Peyer's patch (tissue), 4 donors: ENCODE data around the gene TNFRSF8. TPM values are rescaled to one million over a fixed set of nuclear protein-coding genes. Genes with fewer than 3 reads are reported as not detected.
A peak's percentile ranks its signal among the peaks of the same experiment; 100 is the strongest.

ENCODE experiments used
- DNase-seq, 3 donors: peaks; one replicate each; pipeline ENCODE4 v3.0.0-alpha.2; 2017 to 2019
- H3K27ac ChIP-seq, 4 donors: fragments of 200-600 bp; sonication (generic); one replicate each; pipeline ENCODE4 v1.5.1; 2016 to 2019
- H3K27me3 ChIP-seq, 2 donors: fragments of 200-600 bp; sonication (generic); one replicate each; pipeline ENCODE4 v1.5.1; 2019
- H3K36me3 ChIP-seq, 3 donors: fragments of 200-600 bp; sonication (generic); one replicate each; pipeline ENCODE4 v1.5.1; 2016 to 2019
- H3K4me1 ChIP-seq, 4 donors: fragments of 200-600 bp; sonication (generic); one replicate each; pipeline ENCODE4 v1.5.1; 2016 to 2019
- H3K4me3 ChIP-seq, 4 donors: fragments of 200-600 bp; sonication (generic); 1 replicate in 3 of 4; 2 replicates in 1 of 4; pipeline ENCODE4 v1.5.1; 2016 to 2019; ENCODE audit warnings: mild to moderate bottlenecking in 1 of 4
- H3K9me3 ChIP-seq, 4 donors: fragments of 200-600 bp; sonication (generic); one replicate each; pipeline ENCODE4 v1.5.1; 2016 to 2019; ENCODE audit warnings: mild to moderate bottlenecking in 1 of 4
- CTCF ChIP-seq, 6 experiments: fragments of 450-650 bp in 4 of 6; fragments of 200-600 bp in 2 of 6; sonication (generic) in 1 of 6; IDR thresholded peaks; one replicate each; pipeline ENCODE4 v1.5.1; 2017 to 2019; ENCODE audit warnings: antibody characterized with exemption in 6 of 6, mild to moderate bottlenecking in 3 of 6, moderate library complexity in 1 of 6
- POLR2A ChIP-seq, 2 donors: fragments of 450-650 bp; IDR thresholded peaks; one replicate each; pipeline ENCODE4 v1.5.1; 2017; ENCODE audit warnings: antibody characterized with exemption in 2 of 2, mild to moderate bottlenecking in 2 of 2, moderate library complexity in 2 of 2
- total RNA-seq, 4 donors: library from RNA; depleted of rRNA; stranded (reverse); fragments of >200 nt; gene quantifications; one replicate each; pipeline ENCODE4 v1.1.0, GENCODE V29; 2016

The TNFRSF8 gene
- total RNA-seq, 4 donors from 2014 or later = not detected

GRCh38 chr1:12161324-12161661 is 98.2 kb downstream of the TNFRSF8 start:
- Histone ChIP-seq H3K4me3 (no peak overlapping the region), H3K9me3 (no peaks in the 10 kb centered on the region), H3K4me1 (peaks cover 0 to 28% (median 21%) of the 10 kb centered on the region in 4 donors), H3K36me3 (no peaks in the 10 kb centered on the region), H3K27me3 (no peaks in the 10 kb centered on the region), H3K27ac (peak overlapping the region; percentile 71 to 81 (median 75))
- DNase-seq = no peak
- no peak for TF ChIP-seq POLR2A (IDR thresholded peaks at IDR 0.05)
- TF ChIP-seq CTCF (IDR thresholded peaks at IDR 0.05) = no peak

- H3K36me3 ChIP-seq = no peaks in the 10 kb centered on the region
These were observed 98.8 kb downstream of the TNFRSF8 start for GRCh38 chr1:12161662-12162458.

GRCh38 chr1:12162459-12163137 is 99.5 kb downstream of the TNFRSF8 start:
- Histone ChIP-seq H3K36me3 (no peaks in the 10 kb centered on the region), H3K27ac (peak overlapping the region; percentile 71 to 81 (median 75)), H3K4me3 (no peak overlapping the region), H3K4me1 (peaks cover 0 to 32% (median 21%) of the 10 kb centered on the region in 4 donors), H3K9me3 (no peaks in the 10 kb centered on the region), H3K27me3 (no peaks in the 10 kb centered on the region)
- no peak for DNase-seq
- no peak for TF ChIP-seq POLR2A (IDR thresholded peaks at IDR 0.05)
- no peak for TF ChIP-seq CTCF (IDR thresholded peaks at IDR 0.05)

More at GRCh38 chr1:12161662-12162458, 98.8 kb downstream of the TNFRSF8 start:
- TF ChIP-seq CTCF (IDR thresholded peaks at IDR 0.05) (no peak), POLR2A (IDR thresholded peaks at IDR 0.05) (peak in 1 of 2 donors; percentile 47)
- H3K4me1 ChIP-seq = peaks cover 0 to 32% (median 21%) of the 10 kb centered on the region in 4 donors
- no peaks in the 10 kb centered on the region for H3K27me3 ChIP-seq
- H3K9me3 ChIP-seq = no peaks in the 10 kb centered on the region
- peak; percentile 75 to 96 (median 87) for DNase-seq
- no peak overlapping the region for H3K4me3 ChIP-seq
- H3K27ac ChIP-seq = peak overlapping the region; percentile 71 to 81 (median 75)

GRCh38 chr1:12163210-12163609 is 100.1 kb downstream of the TNFRSF8 start:
- no peak for TF ChIP-seq CTCF (IDR thresholded peaks at IDR 0.05)
- peaks cover 0 to 37% (median 19%) of the 10 kb centered on the region in 4 donors for H3K4me1 ChIP-seq
- H3K27ac ChIP-seq = peak overlapping the region in 2 of 4 donors; percentile 76 to 81
- no peaks in the 10 kb centered on the region for H3K9me3 ChIP-seq
- DNase-seq = no peak
- H3K4me3 ChIP-seq = no peak overlapping the region
- no peaks in the 10 kb centered on the region for H3K36me3 ChIP-seq
- no peaks in the 10 kb centered on the region for H3K27me3 ChIP-seq

- TF ChIP-seq POLR2A (IDR thresholded peaks at IDR 0.05) = no peak
- TF ChIP-seq CTCF (IDR thresholded peaks at IDR 0.05) = no peak
- Histone ChIP-seq H3K27ac (no peak overlapping the region), H3K4me1 (peaks cover 0 to 47% (median 22%) of the 10 kb centered on the region in 4 donors), H3K36me3 (no peaks in the 10 kb centered on the region), H3K27me3 (no peaks in the 10 kb centered on the region), H3K9me3 (no peaks in the 10 kb centered on the region), H3K4me3 (no peak overlapping the region)
- DNase-seq = no peak
These were observed 101.1 kb downstream of the TNFRSF8 start for GRCh38 chr1:12164210-12164609.
